ENCODE data around the gene LRRN2. TPM values are rescaled to one million over a fixed set of nuclear protein-coding genes. Genes with fewer than 3 reads are reported as not detected.

Gene LRRN2
- total RNA-seq, 1 donor from 2014 or later = 4.6 TPM

GRCh38 chr1:204624631-204625216, 60.8 kb downstream of the LRRN2 start:
- Mint-ChIP-seq H3K27ac (ENCODE audit: unreplicated experiment) (no peak overlapping the region), H3K4me3 (ENCODE audit: unreplicated experiment) (no peak overlapping the region), H3K9me3 (ENCODE audit: low read depth) (peaks cover 4% of the 10 kb centered on the region), H3K27me3 (ENCODE audit: low read depth) (peaks cover 28% of the 10 kb centered on the region), H3K4me1 (ENCODE audit: low read depth) (peaks cover 8% of the 10 kb centered on the region), H3K36me3 (ENCODE audit: low read depth) (peaks cover 2% of the 10 kb centered on the region)
- no peak for TF ChIP-seq CTCF (IDR thresholded peaks at IDR 0.05)
- DNase-seq (ENCODE audit: low spot score) = no peak

- H3K27ac Mint-ChIP-seq (ENCODE audit: unreplicated experiment) = no peak overlapping the region
- H3K4me1 Mint-ChIP-seq (ENCODE audit: low read depth) = peaks cover 8% of the 10 kb centered on the region
- no peaks in the 10 kb centered on the region for H3K9me3 Mint-ChIP-seq (ENCODE audit: low read depth)
- H3K27me3 Mint-ChIP-seq (ENCODE audit: low read depth) = peaks cover 28% of the 10 kb centered on the region
- DNase-seq (ENCODE audit: low spot score) = no peak
- H3K4me3 Mint-ChIP-seq (ENCODE audit: unreplicated experiment) = no peak overlapping the region
- no peak for TF ChIP-seq CTCF (IDR thresholded peaks at IDR 0.05)
- H3K36me3 Mint-ChIP-seq (ENCODE audit: low read depth) = peaks cover 2% of the 10 kb centered on the region
Observed at GRCh38 chr1:204623894-204624361, 61.6 kb downstream of the LRRN2 start.

- peaks cover 24% of the 10 kb centered on the region for H3K27me3 Mint-ChIP-seq (ENCODE audit: low read depth)
- H3K4me3 Mint-ChIP-seq (ENCODE audit: unreplicated experiment) = no peak overlapping the region
- no peaks in the 10 kb centered on the region for H3K9me3 Mint-ChIP-seq (ENCODE audit: low read depth)
- peaks cover 2% of the 10 kb centered on the region for H3K36me3 Mint-ChIP-seq (ENCODE audit: low read depth)
- no peak for TF ChIP-seq CTCF (IDR thresholded peaks at IDR 0.05)
- DNase-seq (ENCODE audit: low spot score) = no peak
- H3K27ac Mint-ChIP-seq (ENCODE audit: unreplicated experiment) = no peak overlapping the region
- peaks cover 8% of the 10 kb centered on the region for H3K4me1 Mint-ChIP-seq (ENCODE audit: low read depth)
Observed at GRCh38 chr1:204623365-204623893, 62.1 kb downstream of the LRRN2 start.

- Mint-ChIP-seq H3K4me3 (ENCODE audit: unreplicated experiment) (no peak overlapping the region), H3K4me1 (ENCODE audit: low read depth) (peaks cover 8% of the 10 kb centered on the region), H3K27ac (ENCODE audit: unreplicated experiment) (no peak overlapping the region), H3K27me3 (ENCODE audit: low read depth) (peaks cover 20% of the 10 kb centered on the region), H3K9me3 (ENCODE audit: low read depth) (no peaks in the 10 kb centered on the region), H3K36me3 (ENCODE audit: low read depth) (peaks cover 2% of the 10 kb centered on the region)
- DNase-seq (ENCODE audit: low spot score) = no peak
- no peak for TF ChIP-seq CTCF (IDR thresholded peaks at IDR 0.05)
Observed at GRCh38 chr1:204621996-204622395, 63.5 kb downstream of the LRRN2 start.

- peaks cover 19% of the 10 kb centered on the region for H3K27me3 Mint-ChIP-seq (ENCODE audit: low read depth)
- H3K4me3 Mint-ChIP-seq (ENCODE audit: unreplicated experiment) = no peak overlapping the region
- DNase-seq (ENCODE audit: low spot score) = no peak
- no peaks in the 10 kb centered on the region for H3K9me3 Mint-ChIP-seq (ENCODE audit: low read depth)
- H3K27ac Mint-ChIP-seq (ENCODE audit: unreplicated experiment) = no peak overlapping the region
- peaks cover 8% of the 10 kb centered on the region for H3K4me1 Mint-ChIP-seq (ENCODE audit: low read depth)
- TF ChIP-seq CTCF (IDR thresholded peaks at IDR 0.05) = no peak
- peaks cover 2% of the 10 kb centered on the region for H3K36me3 Mint-ChIP-seq (ENCODE audit: low read depth)
Observed at GRCh38 chr1:204621396-204621795, 64.1 kb downstream of the LRRN2 start.

All from chondrocyte (in vitro differentiated cells).